Smooth muscle cell (in vitro differentiated cells): ENCODE measurements around the gene GHITM. TPM values are rescaled to one million over a fixed set of nuclear protein-coding genes. Genes with fewer than 3 reads are reported as not detected.

Experiments
- DNase-seq: peaks from one replicate; lab custom pipeline; 2025; ENCODE audit not compliant: unreplicated experiment; lab: John Stamatoyannopoulos, UW
- H2AFZ ChIP-seq: fragments of 200-600 bp; sonication (generic); 2 replicates; pipeline ENCODE4 v1.6.0; 2016; ENCODE audit warnings: antibody characterized with exemption, low read depth, mild to moderate bottlenecking
- H3F3A ChIP-seq: fragments of 200-600 bp; sonication (generic); 2 replicates; pipeline ENCODE4 v1.6.0; 2017; ENCODE audit warnings: antibody characterized with exemption, low read depth
- H3K27ac ChIP-seq: fragments of 200-600 bp; sonication (generic); 2 replicates; pipeline ENCODE4 v1.5.1; 2016; ENCODE audit warnings: low read depth, mild to moderate bottlenecking
- H3K27me3 ChIP-seq: fragments of 200-600 bp; sonication (generic); 2 replicates; pipeline ENCODE4 v1.6.1; 2016; ENCODE audit warnings: low read depth, mild to moderate bottlenecking
- H3K36me3 ChIP-seq: fragments of 200-600 bp; sonication (generic); 2 replicates; pipeline ENCODE4 v1.5.1; 2016; ENCODE audit warnings: low read depth
- H3K4me1 ChIP-seq: fragments of 200-600 bp; sonication (generic); 2 replicates; pipeline ENCODE4 v1.5.1; 2016; ENCODE audit warnings: low read depth
- H3K4me2 ChIP-seq: fragments of 200-600 bp; sonication (generic); 2 replicates; pipeline ENCODE4 v1.6.0; 2016; ENCODE audit warnings: mild to moderate bottlenecking
- H3K4me3 ChIP-seq: fragments of 200-600 bp; sonication (generic); 2 replicates; pipeline ENCODE4 v1.5.1; 2016; ENCODE audit warnings: mild to moderate bottlenecking
- H3K79me2 ChIP-seq: fragments of 200-600 bp; sonication (generic); 2 replicates; pipeline ENCODE4 v1.6.0; 2016; ENCODE audit warnings: low read depth, mild to moderate bottlenecking
- H3K9ac ChIP-seq: fragments of 200-600 bp; sonication (generic); 2 replicates; pipeline ENCODE4 v1.6.0; 2016; ENCODE audit warnings: low read depth
- H3K9me3 ChIP-seq: fragments of 200-600 bp; sonication (generic); replicated peaks from 2 replicates; pipeline ENCODE4 v1.5.1; 2016; ENCODE audit warnings: low read depth
- H4K20me1 ChIP-seq: fragments of 200-600 bp; sonication (generic); 2 replicates; pipeline ENCODE4 v1.6.0; 2016; ENCODE audit warnings: low read depth
- WGBS: methylation state at CpG from one replicate; pipeline ENCODE4 v1.1.7; 2016; ENCODE audit warnings: low lambda C conversion rate; 5-methylcytosine and 5-hydroxymethylcytosine counted together
- polyA plus RNA-seq: library from polyadenylated mRNA; unstranded; fragments of >200 nt; fragmentation: Nextera tagmentation; extraction: Ambion mirVana; gene quantifications from 2 replicates; pipeline ENCODE4 v1.2.1, GENCODE V29; 2016
- total RNA-seq: library from RNA; depleted of rRNA; stranded (reverse); fragments of >200 nt; gene quantifications from 2 replicates; pipeline ENCODE4 v1.2.3, GENCODE V29; 2014
- TF ChIP-seq, protein P1 (sequence below): fragments of 200-600 bp; sonication (generic); IDR thresholded peaks from 2 replicates; pipeline ENCODE4 v1.5.1; 2017; ENCODE audit warnings: borderline replicate concordance, mild to moderate bottlenecking, antibody characterized with exemption; ENCODE audit not compliant: insufficient read depth, poor library complexity, severe bottlenecking

GHITM gene
- total and polyA plus RNA-seq, 2 experiments from 2014 or later: 160 to 171 TPM

DNA sequence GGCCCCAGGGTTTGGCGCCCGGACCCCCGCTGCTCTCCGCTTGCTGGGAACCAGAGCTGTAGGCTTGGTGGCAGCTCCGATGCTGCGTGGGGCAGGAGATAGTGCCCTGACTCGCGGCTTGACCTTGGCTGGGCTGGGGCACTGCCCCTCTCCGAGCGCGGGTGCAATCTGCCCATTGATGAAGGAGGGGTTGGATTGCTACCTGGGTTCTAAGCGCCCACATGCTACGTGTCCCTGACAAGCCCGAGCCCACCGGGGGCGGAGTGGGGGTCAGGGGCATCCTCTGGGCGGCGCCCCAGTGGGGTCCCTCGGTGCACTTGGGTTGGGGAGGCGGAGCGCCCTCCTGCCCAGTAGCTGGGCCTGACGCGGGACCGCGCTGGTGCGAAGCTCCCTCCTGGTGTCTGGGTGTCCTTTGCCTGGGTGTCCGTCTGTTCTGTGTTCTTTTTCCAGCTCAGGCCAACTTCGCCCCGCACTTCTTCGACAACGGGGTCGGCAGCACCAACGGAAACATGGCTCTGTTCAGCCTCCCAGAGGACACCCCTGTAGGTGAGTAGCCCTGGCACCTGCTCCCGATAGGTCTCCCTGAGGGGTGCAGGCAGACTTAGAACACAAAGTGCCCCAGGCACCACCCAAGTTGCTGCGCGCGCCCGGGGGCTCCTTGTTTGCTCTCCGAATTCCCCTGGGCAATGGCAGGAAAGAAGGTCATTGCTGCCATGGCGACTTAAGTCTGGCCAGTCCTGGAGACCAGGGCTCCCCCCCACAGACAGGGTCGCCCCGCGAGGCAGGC is 55.9 kb downstream of the GHITM start:
- no peaks in the 10 kb centered on the region for H3K9me3 ChIP-seq
- H3K27me3 ChIP-seq: peaks cover 63% of the 10 kb centered on the region
- no peak overlapping the region for H2AFZ ChIP-seq
- no peak for DNase-seq
- no peak overlapping the region for H3K27ac ChIP-seq
- H3K4me1 ChIP-seq: no peaks in the 10 kb centered on the region
- no peaks in the 10 kb centered on the region for H4K20me1 ChIP-seq
- H3K4me3 ChIP-seq: peak overlapping the region; percentile 69
- H3K36me3 ChIP-seq: no peaks in the 10 kb centered on the region
- H3K9ac ChIP-seq: no peak overlapping the region
- 48% methylated on average over 43 of the region's 43 CpGs for WGBS
- H3K79me2 ChIP-seq: no peaks in the 10 kb centered on the region
- H3K4me2 ChIP-seq: peak overlapping the region; percentile 97
- TF ChIP-seq, protein P1, sequence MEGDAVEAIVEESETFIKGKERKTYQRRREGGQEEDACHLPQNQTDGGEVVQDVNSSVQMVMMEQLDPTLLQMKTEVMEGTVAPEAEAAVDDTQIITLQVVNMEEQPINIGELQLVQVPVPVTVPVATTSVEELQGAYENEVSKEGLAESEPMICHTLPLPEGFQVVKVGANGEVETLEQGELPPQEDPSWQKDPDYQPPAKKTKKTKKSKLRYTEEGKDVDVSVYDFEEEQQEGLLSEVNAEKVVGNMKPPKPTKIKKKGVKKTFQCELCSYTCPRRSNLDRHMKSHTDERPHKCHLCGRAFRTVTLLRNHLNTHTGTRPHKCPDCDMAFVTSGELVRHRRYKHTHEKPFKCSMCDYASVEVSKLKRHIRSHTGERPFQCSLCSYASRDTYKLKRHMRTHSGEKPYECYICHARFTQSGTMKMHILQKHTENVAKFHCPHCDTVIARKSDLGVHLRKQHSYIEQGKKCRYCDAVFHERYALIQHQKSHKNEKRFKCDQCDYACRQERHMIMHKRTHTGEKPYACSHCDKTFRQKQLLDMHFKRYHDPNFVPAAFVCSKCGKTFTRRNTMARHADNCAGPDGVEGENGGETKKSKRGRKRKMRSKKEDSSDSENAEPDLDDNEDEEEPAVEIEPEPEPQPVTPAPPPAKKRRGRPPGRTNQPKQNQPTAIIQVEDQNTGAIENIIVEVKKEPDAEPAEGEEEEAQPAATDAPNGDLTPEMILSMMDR: no peak
- no peaks in the 10 kb centered on the region for H3F3A ChIP-seq

DNA sequence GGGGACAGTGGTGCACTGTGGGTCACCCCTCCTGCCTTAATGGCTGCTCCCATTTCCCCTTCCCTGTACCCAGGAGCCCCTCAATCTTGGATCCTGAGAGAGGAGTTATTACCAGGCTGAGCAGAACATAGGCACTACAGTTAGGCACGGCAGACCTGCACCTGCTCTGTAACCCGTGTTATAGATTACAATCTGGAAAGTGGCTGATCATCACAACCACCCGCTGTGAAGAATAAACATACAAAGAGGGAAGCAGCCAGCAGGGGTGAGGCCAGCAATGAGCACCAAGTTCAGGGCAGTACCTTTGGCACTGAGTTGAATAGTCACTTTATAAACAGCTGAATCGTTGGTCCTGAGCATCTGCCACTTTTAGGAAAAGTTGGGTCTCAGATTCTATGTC is 56.8 kb downstream of the GHITM start:
- H3K4me3 ChIP-seq: no peak overlapping the region
- H3K4me1 ChIP-seq: no peaks in the 10 kb centered on the region
- no peak for DNase-seq
- no peak overlapping the region for H2AFZ ChIP-seq
- H3F3A ChIP-seq: no peaks in the 10 kb centered on the region
- no peaks in the 10 kb centered on the region for H4K20me1 ChIP-seq
- peaks cover 62% of the 10 kb centered on the region for H3K27me3 ChIP-seq
- no peaks in the 10 kb centered on the region for H3K79me2 ChIP-seq
- H3K36me3 ChIP-seq: no peaks in the 10 kb centered on the region
- 74% methylated on average over 4 of the region's 4 CpGs for WGBS
- H3K9me3 ChIP-seq: no peaks in the 10 kb centered on the region
- H3K27ac ChIP-seq: no peak overlapping the region
- H3K4me2 ChIP-seq: no peak overlapping the region
- TF ChIP-seq, protein P1: no peak
- no peak overlapping the region for H3K9ac ChIP-seq

DNA sequence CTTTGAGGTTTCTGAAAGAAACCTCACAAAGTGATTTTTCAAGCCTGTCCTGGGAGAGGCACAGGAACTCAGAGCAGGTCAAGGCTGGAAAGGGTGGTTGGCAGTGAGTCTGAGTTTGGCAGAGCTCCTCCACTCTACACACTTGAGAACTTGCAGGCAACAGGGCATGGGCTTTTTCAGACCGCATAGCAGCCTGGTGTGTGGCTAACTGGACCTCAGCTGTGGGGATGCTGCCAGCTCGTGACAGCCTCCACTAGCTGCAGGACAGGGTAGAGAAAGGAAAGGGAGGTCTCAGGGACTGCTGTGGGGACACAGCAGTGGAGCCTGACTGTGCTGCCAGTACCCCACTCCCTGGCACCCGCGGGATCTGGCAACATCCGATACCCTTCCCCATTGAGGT is 57.6 kb downstream of the GHITM start:
- Histone ChIP-seq H3F3A (no peaks in the 10 kb centered on the region), H3K4me2 (no peak overlapping the region), H3K79me2 (no peaks in the 10 kb centered on the region), H4K20me1 (no peaks in the 10 kb centered on the region), H3K27ac (no peak overlapping the region), H3K9ac (no peak overlapping the region), H3K9me3 (no peaks in the 10 kb centered on the region), H3K36me3 (no peaks in the 10 kb centered on the region), H3K4me1 (no peaks in the 10 kb centered on the region), H3K27me3 (peaks cover 54% of the 10 kb centered on the region), H2AFZ (no peak overlapping the region), H3K4me3 (no peak overlapping the region)
- 91% methylated on average over 5 of the region's 5 CpGs for WGBS
- DNase-seq: no peak
- TF ChIP-seq, protein P1: no peak

DNA sequence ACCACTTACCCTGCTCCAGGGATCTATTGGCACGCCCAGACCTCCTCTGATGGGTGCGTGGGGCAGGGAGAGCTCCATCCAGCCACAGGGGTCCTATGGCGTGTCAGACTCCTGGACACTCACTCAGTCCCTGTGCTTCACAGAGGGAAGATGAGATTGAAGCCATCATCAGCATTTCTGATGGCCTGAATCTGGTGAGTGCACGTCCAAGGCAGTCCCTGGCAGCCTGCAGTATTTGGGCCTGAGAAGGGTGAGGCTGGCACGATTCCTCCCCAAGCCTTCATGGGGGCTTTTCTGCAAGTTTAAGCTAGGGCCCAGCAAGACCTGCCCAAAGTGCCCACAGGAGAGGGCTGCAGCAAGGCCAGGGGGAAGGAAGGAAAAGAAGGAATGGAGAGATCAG is 58.3 kb downstream of the GHITM start:
- Histone ChIP-seq H3K36me3 (no peaks in the 10 kb centered on the region), H4K20me1 (no peaks in the 10 kb centered on the region), H3K4me2 (no peak overlapping the region), H3K9ac (no peak overlapping the region), H3K4me1 (no peaks in the 10 kb centered on the region), H3K79me2 (no peaks in the 10 kb centered on the region), H3K27me3 (peaks cover 50% of the 10 kb centered on the region), H2AFZ (no peak overlapping the region), H3K27ac (no peak overlapping the region), H3F3A (no peaks in the 10 kb centered on the region), H3K9me3 (no peaks in the 10 kb centered on the region), H3K4me3 (no peak overlapping the region)
- WGBS: 88% methylated on average over 5 of the region's 5 CpGs
- DNase-seq: no peak
- TF ChIP-seq, protein P1: no peak
